ENCODE data around the gene RPL31.

GRCh38 chr2:100977511-100977910 lies 24.6 kb upstream of the RPL31 start:
- TF ChIP-seq CTCF (IDR thresholded peaks at IDR 0.05; ENCODE audit: borderline replicate concordance, extremely low read depth, low read length, poor library complexity, severe bottlenecking): no peak
- no peak for TF ChIP-seq EZH2 (IDR thresholded peaks at IDR 0.05; ENCODE audit: borderline replicate concordance, low read depth, low read length, severe bottlenecking)
